MCF 10A (cell line): ENCODE data around the gene PTPRE. TPM values are rescaled to one million over a fixed set of nuclear protein-coding genes. Genes with fewer than 3 reads are reported as not detected.

Source experiments
- BruUV-seq: library from RNA; stranded (reverse); fragments of 400-500 nt; replicated peaks from 2 replicates; lab custom pipeline; 2021; lab: Mats Ljungman, UMichigan
- CTCF ChIA-PET: fragments of 300-600 bp; sonication (Branson Sonifier 250); formaldehyde crosslinking; extraction: SDS; loops from one replicate; lab custom pipeline; 2021; ENCODE audit warnings: antibody characterized with exemption, inconsistent platforms; lab: Yijun Ruan, JAX
- POLR2A ChIA-PET: fragments of 300-600, 350-650 bp; sonication (Branson Sonifier 250); formaldehyde crosslinking; extraction: SDS; loops from one replicate; lab custom pipeline; 2020; ENCODE audit warnings: antibody characterized with exemption, inconsistent platforms; lab: Yijun Ruan, JAX
- DNase-seq: peaks from one replicate; pipeline ENCODE4 v3.0.0-alpha.2; 2018; ENCODE audit not compliant: unreplicated experiment
- H3K27ac Mint-ChIP-seq: one replicate; pipeline ENCODE4 v1.8.0; 2022; ENCODE audit warnings: mild to moderate bottlenecking, low read depth, mixed read lengths; ENCODE audit not compliant: unreplicated experiment
- H3K27me3 Mint-ChIP-seq: one replicate; pipeline ENCODE4 v1.8.0; 2022; ENCODE audit warnings: mixed read lengths; ENCODE audit not compliant: insufficient read depth, unreplicated experiment
- H3K36me3 Mint-ChIP-seq: one replicate; pipeline ENCODE4 v1.8.0; 2022; ENCODE audit warnings: mild to moderate bottlenecking, moderate library complexity, mixed read lengths; ENCODE audit not compliant: insufficient read depth, unreplicated experiment
- H3K4me1 Mint-ChIP-seq: one replicate; pipeline ENCODE4 v1.8.0; 2022; ENCODE audit warnings: mixed read lengths; ENCODE audit not compliant: insufficient read depth, unreplicated experiment
- H3K4me3 Mint-ChIP-seq: one replicate; pipeline ENCODE4 v1.8.0; 2022; ENCODE audit warnings: mild to moderate bottlenecking, moderate library complexity, mixed read lengths; ENCODE audit not compliant: unreplicated experiment
- H3K9me3 Mint-ChIP-seq: one replicate; pipeline ENCODE4 v1.8.0; 2022; ENCODE audit warnings: mixed read lengths; ENCODE audit not compliant: unreplicated experiment
- intact Hi-C: fragments of 100-400 bp; cut with micrococcal nuclease; formaldehyde crosslinking; loops from 2 replicates; pipeline ENCODE4 v1.14.1; 2022
- total RNA-seq: library from RNA; stranded (reverse); gene quantifications from 2 replicates; pipeline ENCODE4 v1.2.3, GENCODE V29; 2022
- TF ChIP-seq, protein P1 (sequence below): fragments of 200-600 bp; IDR thresholded peaks from one replicate; pipeline ENCODE4 v1.8.0; 2022; ENCODE audit warnings: antibody characterized with exemption, mild to moderate bottlenecking; ENCODE audit not compliant: unreplicated experiment

Gene PTPRE
- total RNA-seq, 1 experiment from 2014 or later, result 34.6 TPM

- TF ChIP-seq, protein P1, sequence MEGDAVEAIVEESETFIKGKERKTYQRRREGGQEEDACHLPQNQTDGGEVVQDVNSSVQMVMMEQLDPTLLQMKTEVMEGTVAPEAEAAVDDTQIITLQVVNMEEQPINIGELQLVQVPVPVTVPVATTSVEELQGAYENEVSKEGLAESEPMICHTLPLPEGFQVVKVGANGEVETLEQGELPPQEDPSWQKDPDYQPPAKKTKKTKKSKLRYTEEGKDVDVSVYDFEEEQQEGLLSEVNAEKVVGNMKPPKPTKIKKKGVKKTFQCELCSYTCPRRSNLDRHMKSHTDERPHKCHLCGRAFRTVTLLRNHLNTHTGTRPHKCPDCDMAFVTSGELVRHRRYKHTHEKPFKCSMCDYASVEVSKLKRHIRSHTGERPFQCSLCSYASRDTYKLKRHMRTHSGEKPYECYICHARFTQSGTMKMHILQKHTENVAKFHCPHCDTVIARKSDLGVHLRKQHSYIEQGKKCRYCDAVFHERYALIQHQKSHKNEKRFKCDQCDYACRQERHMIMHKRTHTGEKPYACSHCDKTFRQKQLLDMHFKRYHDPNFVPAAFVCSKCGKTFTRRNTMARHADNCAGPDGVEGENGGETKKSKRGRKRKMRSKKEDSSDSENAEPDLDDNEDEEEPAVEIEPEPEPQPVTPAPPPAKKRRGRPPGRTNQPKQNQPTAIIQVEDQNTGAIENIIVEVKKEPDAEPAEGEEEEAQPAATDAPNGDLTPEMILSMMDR, result no peak
- Mint-ChIP-seq H3K27ac (no peak overlapping the region), H3K36me3 (no peaks in the 10 kb centered on the region), H3K9me3 (no peaks in the 10 kb centered on the region), H3K4me1 (peaks cover 23% of the 10 kb centered on the region), H3K27me3 (no peaks in the 10 kb centered on the region), H3K4me3 (no peak overlapping the region)
- no TSS peak for BruUV-seq
- ChIA-PET POLR2A (interaction anchor here (0.8 kb wide), 1 partner anchor 15 kb away, joined by 3 read pairs; no protein-coding TSS in a partner anchor), CTCF (interaction anchor here (0.7 to 1.4 kb wide), 4 partner anchors 8 to 69 kb away, joined by 3 to 5 read pairs (median 4); no protein-coding TSS in a partner anchor)
- DNase-seq, result no peak
- intact Hi-C loops, result no loop called here
Measured at GRCh38 chr10:127974911-127975310, 68.0 kb downstream of the PTPRE start.

DNA sequence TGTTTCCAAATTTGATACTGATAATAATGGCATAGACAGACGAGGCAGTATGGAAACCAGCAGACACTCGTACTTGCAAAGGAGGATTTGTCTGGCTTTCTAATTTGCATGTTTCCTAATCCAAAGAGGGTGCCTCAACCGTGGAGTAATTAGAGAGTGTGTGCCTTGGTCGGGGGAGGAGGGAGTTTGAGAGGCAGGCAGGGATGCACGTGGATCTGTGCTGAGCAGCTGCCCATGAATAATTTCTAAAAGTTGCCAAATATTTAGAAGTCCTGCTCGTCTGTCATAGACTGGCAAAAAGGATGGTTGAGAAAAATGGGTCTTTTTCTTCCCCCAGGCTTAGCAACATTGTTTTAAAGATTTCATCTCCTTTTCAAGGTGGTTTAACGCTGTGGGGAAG lies 69.4 kb downstream of the PTPRE start:
- ChIA-PET POLR2A (no interaction called here), CTCF (interaction anchor here (0.7 to 1.4 kb wide), 3 partner anchors 9 to 59 kb away, joined by 3 read pairs; no protein-coding TSS in a partner anchor)
- Mint-ChIP-seq H3K9me3 (no peaks in the 10 kb centered on the region), H3K36me3 (no peaks in the 10 kb centered on the region), H3K27ac (peak overlapping the region; percentile 84), H3K27me3 (no peaks in the 10 kb centered on the region), H3K4me3 (no peak overlapping the region), H3K4me1 (peaks cover 23% of the 10 kb centered on the region)
- TF ChIP-seq, protein P1, result no peak
- no peak for DNase-seq
- no TSS peak for BruUV-seq
- intact Hi-C loops, result no loop called here

- CTCF ChIA-PET, result interaction anchor here (0.7 to 1.2 kb wide), 2 partner anchors 9 to 14 kb away, joined by 3 read pairs; no protein-coding TSS in a partner anchor
- TF ChIP-seq, protein P1, result no peak
Measured at GRCh38 chr10:127976701-127977356, 69.9 kb downstream of the PTPRE start.

GRCh38 chr10:127977357-127978009 lies 70.6 kb downstream of the PTPRE start:
- Mint-ChIP-seq H3K36me3 (no peaks in the 10 kb centered on the region), H3K27ac (peak overlapping the region; percentile 84), H3K4me1 (peaks cover 23% of the 10 kb centered on the region), H3K4me3 (peak overlapping the region; percentile 47), H3K27me3 (no peaks in the 10 kb centered on the region), H3K9me3 (no peaks in the 10 kb centered on the region)
- DNase-seq, result peak; percentile 69
- intact Hi-C loops, result no loop called here
- POLR2A ChIA-PET, result interaction anchor here (1.0 kb wide), 1 partner anchor 12 kb away, joined by 4 read pairs; no protein-coding TSS in a partner anchor
- TF ChIP-seq, protein P1, result no peak
- no TSS peak for BruUV-seq
- CTCF ChIA-PET, result interaction anchor here (0.7 to 1.5 kb wide), 2 partner anchors 35 to 234 kb away, joined by 3 read pairs; no protein-coding TSS in a partner anchor

More at GRCh38 chr10:127976701-127977356, 69.9 kb downstream of the PTPRE start:
- Mint-ChIP-seq H3K36me3 (no peaks in the 10 kb centered on the region), H3K4me3 (no peak overlapping the region), H3K27me3 (no peaks in the 10 kb centered on the region), H3K4me1 (peaks cover 23% of the 10 kb centered on the region), H3K9me3 (no peaks in the 10 kb centered on the region), H3K27ac (peak overlapping the region; percentile 84)
- no TSS peak for BruUV-seq
- intact Hi-C loops, result no loop called here
- POLR2A ChIA-PET, result interaction anchor here (1.0 kb wide), 1 partner anchor 13 kb away, joined by 4 read pairs; no protein-coding TSS in a partner anchor
- DNase-seq, result no peak
